Measurements from ENCODE around the gene CHI3L1. TPM values are rescaled to one million over a fixed set of nuclear protein-coding genes. Genes with fewer than 3 reads are reported as not detected.

Gene CHI3L1
- total and polyA plus RNA-seq, 2 experiments from 2014 or later: 8.4 to 21.8 TPM

- H3K4me1 ChIP-seq (ENCODE audit: insufficient read depth): no peaks in the 10 kb centered on the region
- no peak overlapping the region for H3K27ac ChIP-seq
- no peaks in the 10 kb centered on the region for H3K27me3 ChIP-seq
- H3K79me2 ChIP-seq: no peaks in the 10 kb centered on the region
- no peaks in the 10 kb centered on the region for H3K36me3 ChIP-seq (replicated peaks; ENCODE audit: insufficient read depth, low read depth)
- H4K20me1 ChIP-seq (ENCODE audit: insufficient read depth, poor library complexity, severe bottlenecking): no peaks in the 10 kb centered on the region
- WGBS (ENCODE audit: low lambda C conversion rate, missing lambda C conversion rate): 60% methylated on average over 6 of the region's 6 CpGs
- no peak overlapping the region for H3K4me3 ChIP-seq
- no peaks in the 10 kb centered on the region for H3K9me2 ChIP-seq (replicated peaks; ENCODE audit: insufficient read depth)
- H3K9me3 ChIP-seq (ENCODE audit: low read depth): no peaks in the 10 kb centered on the region
- no peak overlapping the region for H3K4me2 ChIP-seq
- H2AFZ ChIP-seq: no peak overlapping the region
- TF ChIP-seq CTCF (IDR thresholded peaks at IDR 0.05; ENCODE audit: poor library complexity) (peak; percentile 14), EZH2 (IDR thresholded peaks at IDR 0.05; ENCODE audit: borderline replicate concordance) (no peak)
- peak; percentile 53 for DNase-seq (ENCODE audit: low spot score)
These were observed 30.7 kb upstream of the CHI3L1 start for GRCh38 chr1:203217139-203217655.

- H2AFZ ChIP-seq: no peak overlapping the region
- 38% methylated on average over 19 of the region's 19 CpGs for WGBS (ENCODE audit: low lambda C conversion rate, missing lambda C conversion rate)
- no peak overlapping the region for H3K4me3 ChIP-seq
- H3K4me2 ChIP-seq: no peak overlapping the region
- no peak overlapping the region for H3K27ac ChIP-seq
- H4K20me1 ChIP-seq (ENCODE audit: insufficient read depth, poor library complexity, severe bottlenecking): no peaks in the 10 kb centered on the region
- no peaks in the 10 kb centered on the region for H3K36me3 ChIP-seq (replicated peaks; ENCODE audit: insufficient read depth, low read depth)
- no peaks in the 10 kb centered on the region for H3K4me1 ChIP-seq (ENCODE audit: insufficient read depth)
- H3K9me2 ChIP-seq (replicated peaks; ENCODE audit: insufficient read depth): no peaks in the 10 kb centered on the region
- H3K79me2 ChIP-seq: no peaks in the 10 kb centered on the region
- no peak for TF ChIP-seq EZH2 (IDR thresholded peaks at IDR 0.05; ENCODE audit: borderline replicate concordance)
- TF ChIP-seq CTCF (IDR thresholded peaks at IDR 0.05; ENCODE audit: poor library complexity): peak; percentile 78
- H3K27me3 ChIP-seq: no peaks in the 10 kb centered on the region
- H3K9me3 ChIP-seq (ENCODE audit: low read depth): no peaks in the 10 kb centered on the region
- DNase-seq (ENCODE audit: low spot score): peak; percentile 82
These were observed 30.0 kb upstream of the CHI3L1 start for GRCh38 chr1:203216274-203217138.

- H3K4me3 ChIP-seq: no peak overlapping the region
- no peaks in the 10 kb centered on the region for H3K9me3 ChIP-seq (ENCODE audit: low read depth)
- peaks cover 4% of the 10 kb centered on the region for H3K4me1 ChIP-seq (ENCODE audit: insufficient read depth)
- H3K36me3 ChIP-seq (replicated peaks; ENCODE audit: insufficient read depth, low read depth): no peaks in the 10 kb centered on the region
- WGBS (ENCODE audit: low lambda C conversion rate, missing lambda C conversion rate): 69% methylated on average over 9 of the region's 9 CpGs
- no peaks in the 10 kb centered on the region for H3K9me2 ChIP-seq (replicated peaks; ENCODE audit: insufficient read depth)
- H4K20me1 ChIP-seq (ENCODE audit: insufficient read depth, poor library complexity, severe bottlenecking): no peaks in the 10 kb centered on the region
- H2AFZ ChIP-seq: no peak overlapping the region
- TF ChIP-seq EZH2phosphoT487 (IDR thresholded peaks at IDR 0.05; ENCODE audit: low read depth, severe bottlenecking, unreplicated experiment): no peak
- TF ChIP-seq CTCF (IDR thresholded peaks at IDR 0.05; ENCODE audit: poor library complexity): no peak
- no peaks in the 10 kb centered on the region for H3K27me3 ChIP-seq
- no peak overlapping the region for H3K27ac ChIP-seq
- no peak for DNase-seq (ENCODE audit: low spot score)
- H3K79me2 ChIP-seq: no peaks in the 10 kb centered on the region
- no peak overlapping the region for H3K4me2 ChIP-seq
These were observed 29.1 kb upstream of the CHI3L1 start for GRCh38 chr1:203215573-203215972.
